GM19193 (cell line): ENCODE results near the gene PNMA8B.

Experiments
- POLR2A ChIP-seq: IDR thresholded peaks from 4 replicates; pipeline ENCODE4 v1.6.1; 2011; ENCODE audit not compliant: insufficient read depth, insufficient read length; ENCODE audit errors: extremely low read depth

Gene PNMA8B

DNA sequence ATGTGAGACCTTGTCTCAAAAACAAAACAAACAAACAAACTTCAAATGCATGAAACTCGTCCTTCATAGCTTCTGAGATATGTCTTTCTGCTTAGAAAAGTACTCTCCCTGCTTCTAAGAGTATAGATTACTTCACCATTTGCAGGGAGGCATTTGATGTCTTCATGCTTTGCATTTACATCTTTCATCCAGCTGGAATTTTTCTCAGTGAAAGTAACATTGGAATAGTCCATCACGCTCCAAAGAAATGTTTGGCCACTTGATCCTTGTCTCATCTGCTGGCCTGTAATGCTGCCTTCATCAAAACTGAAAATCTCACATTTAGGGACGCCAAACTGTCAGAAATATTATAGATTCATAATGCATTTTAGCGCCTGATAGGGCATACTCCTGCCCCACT, 43.5 kb downstream of the PNMA8B start:
- no peak for TF ChIP-seq POLR2A

DNA sequence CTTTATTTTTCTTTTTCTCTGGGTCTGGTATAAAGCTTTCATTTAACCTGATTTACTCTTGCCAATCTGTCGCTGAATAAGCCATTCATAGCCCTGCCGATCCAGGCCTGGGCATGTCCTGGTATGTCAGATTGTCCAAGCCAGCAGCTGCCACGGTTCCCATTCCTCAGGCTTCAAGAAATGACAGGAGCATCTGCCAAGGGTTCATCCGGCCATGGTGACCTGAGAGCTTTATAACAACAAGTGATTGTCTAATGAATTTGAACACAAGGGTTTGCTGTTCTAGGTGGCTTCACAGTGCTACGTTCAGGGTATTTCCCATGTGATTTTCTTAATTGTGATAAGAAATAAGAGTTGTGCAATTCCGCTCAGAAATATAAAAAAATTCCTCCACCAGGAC, 44.3 kb downstream of the PNMA8B start:
- no peak for TF ChIP-seq POLR2A

DNA sequence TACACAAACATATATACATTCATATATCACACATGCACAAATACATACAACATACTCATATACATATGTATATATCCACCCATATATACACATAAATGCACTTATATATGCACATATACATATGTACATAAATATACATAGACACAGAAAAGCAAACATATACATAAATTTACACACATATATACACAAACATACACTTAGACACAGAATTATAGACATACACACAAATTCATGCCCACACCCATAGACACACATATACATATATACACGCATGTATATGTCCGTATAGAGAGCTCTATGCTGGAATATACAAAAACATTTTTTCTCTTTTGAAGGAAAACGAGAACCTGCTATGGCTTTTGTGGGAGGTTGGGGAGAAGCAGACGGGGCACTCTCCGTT, 44.9 kb downstream of the PNMA8B start:
- TF ChIP-seq POLR2A: no peak

DNA sequence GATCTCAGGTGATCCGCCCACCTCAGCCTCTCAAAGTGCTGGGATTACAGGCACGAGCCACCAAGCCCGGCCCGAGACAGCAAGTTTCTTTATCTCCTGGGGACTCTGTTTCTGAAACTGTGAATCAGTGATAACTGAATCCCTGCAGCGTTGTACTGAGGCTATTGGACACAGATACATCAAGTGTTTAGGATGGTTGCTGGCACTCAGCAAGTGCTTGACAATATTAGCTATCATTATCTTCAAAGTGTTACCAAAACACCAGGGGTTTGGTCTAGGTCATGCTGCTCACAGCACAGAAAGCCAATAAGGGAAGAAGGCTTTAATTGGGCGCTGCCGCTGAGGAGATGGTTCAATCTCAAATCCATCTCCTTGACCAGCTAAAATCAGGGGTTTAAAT, 46.4 kb downstream of the PNMA8B start:
- TF ChIP-seq POLR2A: no peak

DNA sequence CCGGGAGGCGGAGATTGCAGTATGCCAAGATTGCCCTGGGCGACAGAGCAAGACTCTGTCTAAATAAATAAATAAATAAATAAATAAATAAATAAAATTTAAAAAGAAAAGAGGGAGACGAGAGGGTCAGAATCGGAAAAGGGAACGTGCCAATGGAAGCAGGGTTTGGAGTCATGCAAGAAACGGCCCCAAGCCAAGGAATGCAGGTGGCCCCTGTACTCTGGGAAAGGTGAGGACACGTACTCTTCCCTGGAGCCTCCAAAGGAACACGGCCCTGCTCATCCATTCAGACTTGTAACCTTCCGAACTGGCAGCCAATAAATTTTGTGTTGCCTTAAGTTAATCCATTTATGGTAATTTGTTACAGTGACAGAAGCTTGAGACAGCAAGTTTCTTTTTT, 47.1 kb downstream of the PNMA8B start:
- TF ChIP-seq POLR2A: no peak

DNA sequence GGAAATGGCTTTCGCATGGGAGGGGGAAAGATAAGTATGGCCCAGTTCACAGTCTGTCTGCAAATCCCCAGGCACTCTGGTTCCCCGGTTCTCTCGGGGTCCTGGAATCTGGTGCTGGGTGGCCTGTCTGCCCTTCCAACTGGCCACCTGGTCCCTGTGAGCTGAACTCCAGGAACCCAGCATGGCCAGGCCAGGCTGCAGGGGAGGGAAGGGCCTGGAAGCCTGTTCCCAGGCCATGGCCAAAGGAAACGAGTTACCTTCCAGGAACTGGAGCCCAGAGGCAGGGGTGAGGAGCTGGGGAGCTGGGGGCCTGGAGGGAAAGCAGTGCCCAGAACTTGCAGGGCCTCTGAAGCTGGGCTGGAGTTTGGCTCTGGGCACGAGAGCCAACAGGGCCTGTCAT, 47.8 kb downstream of the PNMA8B start:
- no peak for TF ChIP-seq POLR2A

DNA sequence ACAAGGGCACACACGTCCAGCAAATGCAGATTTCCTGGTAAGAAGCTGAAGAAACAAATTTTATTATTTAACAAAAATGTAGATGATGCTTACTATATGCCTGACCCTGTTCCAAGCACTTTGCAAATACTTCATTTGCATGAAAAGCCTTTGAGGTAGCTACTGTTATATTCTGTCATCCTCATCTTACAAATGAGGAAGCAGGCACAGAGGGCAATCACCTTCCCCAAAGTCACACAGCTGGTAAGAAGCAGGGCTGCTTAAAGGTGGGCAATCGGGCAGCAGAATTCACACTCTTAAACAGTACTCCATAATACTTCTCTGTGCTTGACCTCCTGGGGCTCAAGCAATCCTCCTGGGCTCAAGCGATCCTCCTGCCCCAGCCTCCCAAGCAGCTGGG, 48.7 kb downstream of the PNMA8B start:
- no peak for TF ChIP-seq POLR2A

DNA sequence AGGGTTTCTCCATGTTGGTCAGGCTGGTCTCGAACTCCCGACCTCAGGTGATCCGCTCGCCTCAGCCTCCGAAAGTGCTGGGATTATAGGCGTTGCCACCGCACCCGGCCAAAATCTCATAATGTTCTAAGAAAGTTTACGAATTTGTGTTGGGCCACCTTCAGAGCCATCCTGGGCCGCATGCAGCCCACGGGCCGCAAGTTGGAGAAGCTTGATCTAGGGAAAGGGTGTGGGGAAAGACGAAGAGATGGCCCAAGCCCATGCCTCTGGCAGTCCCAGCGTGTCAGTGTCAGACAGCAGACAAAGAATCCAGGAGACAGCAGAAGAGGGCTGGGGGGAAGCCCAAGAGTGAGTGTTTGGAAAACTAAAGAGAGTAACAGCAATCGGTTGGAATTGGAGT, 49.6 kb downstream of the PNMA8B start:
- TF ChIP-seq POLR2A: no peak

DNA sequence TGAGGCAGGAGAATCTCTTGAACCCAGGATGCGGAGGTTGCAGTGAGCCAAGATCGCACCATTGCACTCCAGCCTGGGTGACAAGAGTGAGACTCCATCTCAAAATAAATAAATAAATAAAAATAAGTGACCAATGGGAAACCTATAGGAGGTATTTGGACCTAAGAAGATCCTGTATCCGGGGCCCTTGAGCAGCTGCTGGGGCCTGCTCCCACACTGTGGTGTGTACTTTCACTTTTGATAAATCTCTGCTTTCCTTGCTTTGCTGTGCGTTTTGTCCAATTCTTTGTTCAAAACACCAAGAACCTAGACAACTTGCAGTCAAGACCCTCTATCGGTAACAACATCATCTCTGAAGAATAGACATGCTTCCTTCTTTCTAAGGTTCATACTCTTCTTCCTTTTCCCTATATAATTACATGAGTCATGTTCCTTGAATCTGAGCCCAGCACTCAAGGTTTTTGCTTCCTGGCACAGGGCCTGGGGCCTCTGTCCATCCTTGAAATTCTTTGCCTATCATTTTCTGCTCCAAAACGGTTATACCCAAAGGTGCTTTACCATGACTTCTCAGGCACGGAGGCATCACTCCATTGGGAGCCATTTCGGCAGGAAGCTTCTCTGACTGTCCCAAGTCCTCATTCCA, 52.7 kb downstream of the PNMA8B start:
- no peak for TF ChIP-seq POLR2A

DNA sequence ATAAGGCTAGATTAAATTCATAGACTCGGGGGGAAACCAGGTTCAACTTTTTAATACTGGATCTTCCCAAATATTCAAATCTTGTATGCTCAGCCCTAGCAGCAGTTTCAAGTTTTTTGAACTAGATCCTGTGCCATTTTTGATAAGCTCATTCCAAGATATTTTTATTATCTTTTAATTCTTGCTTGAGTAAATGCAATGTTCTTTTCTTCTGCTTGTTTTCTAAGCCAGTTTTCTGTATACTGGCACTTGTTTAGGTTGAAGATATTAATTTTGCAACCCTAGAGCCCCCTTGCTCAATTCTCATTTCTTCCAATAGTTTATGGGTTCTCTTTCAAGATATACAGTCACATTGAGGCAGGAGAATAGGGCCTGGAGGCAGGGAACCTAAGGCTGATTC, 53.8 kb downstream of the PNMA8B start:
- no peak for TF ChIP-seq POLR2A
